Naive B cell (primary cell): ENCODE data around the gene ANO6. TPM values are rescaled to one million over a fixed set of nuclear protein-coding genes. Genes with fewer than 3 reads are reported as not detected.
A peak's percentile ranks its signal among the peaks of the same experiment; 100 is the strongest.

Source experiments
- ATAC-seq, 2 donors: fragments of 150-1000 bp; cut with Tn5 transposase; 2 replicates each; pipeline ENCODE4 v1.10.0; 2021; ENCODE audit warnings: low read depth in 2 of 2, mild to moderate bottlenecking in 2 of 2, moderate library complexity in 2 of 2
- DNase-seq: peaks from one replicate; pipeline ENCODE4 v3.0.0; 2022
- H3K27ac Mint-ChIP-seq, 6 donors: one replicate each; pipeline ENCODE4 v1.8.0; 2020 to 2022; ENCODE audit warnings: mild to moderate bottlenecking in 6 of 6, mixed read lengths in 6 of 6, moderate library complexity in 5 of 6, inconsistent platforms in 2 of 6
- H3K27me3 Mint-ChIP-seq, 3 donors: one replicate each; pipeline ENCODE4 v1.8.0; 2021 to 2022; ENCODE audit warnings: mixed read lengths in 3 of 3, mild to moderate bottlenecking in 1 of 3
- H3K36me3 Mint-ChIP-seq, 2 donors: one replicate each; pipeline ENCODE4 v1.8.0; 2020 to 2022; ENCODE audit warnings: mixed read lengths in 2 of 2, inconsistent platforms in 1 of 2, mild to moderate bottlenecking in 1 of 2
- H3K4me1 Mint-ChIP-seq, 3 donors: one replicate each; pipeline ENCODE4 v1.8.0; 2020 to 2022; ENCODE audit warnings: mixed read lengths in 3 of 3, inconsistent platforms in 1 of 3, mild to moderate bottlenecking in 1 of 3, moderate library complexity in 1 of 3
- H3K4me3 Mint-ChIP-seq, 8 donors: one replicate each; pipeline ENCODE4 v1.8.0; 2020 to 2022; ENCODE audit warnings: mild to moderate bottlenecking in 8 of 8, mixed read lengths in 8 of 8, moderate library complexity in 8 of 8, inconsistent platforms in 2 of 8
- H3K9me3 Mint-ChIP-seq, 7 donors: one replicate each; pipeline ENCODE4 v1.8.0; 2020 to 2022; ENCODE audit warnings: mixed read lengths in 7 of 7, mild to moderate bottlenecking in 5 of 7, inconsistent platforms in 2 of 7, moderate library complexity in 1 of 7
- polyA plus RNA-seq, 6 donors: library from polyadenylated mRNA; unstranded; fragments of 300-500 nt; fragmentation: Illumina TruSeq; gene quantifications; one replicate each; pipeline ENCODE4 v1.2.3, GENCODE V29; 2021; ENCODE audit warnings: low read depth in 6 of 6

ANO6 gene
- polyA plus RNA-seq, 6 donors from 2014 or later = 13.8 to 26.9 (median 19.3) TPM

DNA sequence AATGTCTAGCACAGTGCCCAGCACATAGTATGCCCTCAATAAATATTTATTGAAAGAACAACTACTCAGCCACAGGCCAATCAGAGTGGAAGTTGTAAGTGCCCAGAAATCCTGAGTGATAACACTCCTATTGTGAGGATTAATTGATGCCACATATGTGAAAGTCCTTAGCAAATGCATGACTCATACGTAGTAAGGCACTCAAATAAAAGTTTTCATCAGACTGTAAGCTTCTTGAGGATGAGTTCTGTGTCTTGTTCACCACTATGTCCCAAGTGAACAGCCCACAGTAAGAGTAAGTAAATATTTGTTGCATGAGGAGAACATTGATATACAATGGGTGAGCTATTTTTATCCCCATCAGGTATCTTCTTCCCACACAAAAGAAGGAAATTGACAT lies 24.7 kb upstream of the ANO6 start:
- ATAC-seq = no peak
- peaks cover 0 to 12% (median 3%) of the 10 kb centered on the region in 3 donors for H3K4me1 Mint-ChIP-seq
- H3K9me3 Mint-ChIP-seq = no peaks in the 10 kb centered on the region
- H3K36me3 Mint-ChIP-seq = peaks cover 8 to 22% of the 10 kb centered on the region in 2 donors
- H3K27me3 Mint-ChIP-seq = no peaks in the 10 kb centered on the region
- no peak overlapping the region for H3K4me3 Mint-ChIP-seq
- no peak overlapping the region for H3K27ac Mint-ChIP-seq
- no peak for DNase-seq

DNA sequence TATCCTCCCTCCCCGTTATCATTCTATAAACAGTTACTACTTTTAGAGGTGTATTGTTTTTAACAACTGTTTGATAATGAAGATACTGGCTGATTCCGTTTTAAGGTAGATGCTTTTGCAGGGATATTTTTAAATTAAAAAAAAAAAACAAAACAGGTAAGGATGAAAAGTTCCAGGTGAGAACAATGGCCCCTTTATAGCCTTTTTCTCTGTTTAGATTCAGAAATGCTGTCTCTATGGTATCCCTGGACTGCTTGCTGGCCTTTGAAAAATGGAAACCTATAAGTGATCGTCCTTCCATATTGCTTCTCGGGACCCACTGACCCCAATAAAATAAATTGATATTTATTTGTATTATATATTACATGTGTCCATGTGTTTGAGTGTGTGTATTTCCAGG lies 23.2 kb upstream of the ANO6 start:
- Mint-ChIP-seq H3K27me3 (no peaks in the 10 kb centered on the region), H3K9me3 (no peaks in the 10 kb centered on the region), H3K4me1 (peaks cover 0 to 12% (median 0%) of the 10 kb centered on the region in 3 donors), H3K36me3 (peaks cover 8 to 22% of the 10 kb centered on the region in 2 donors), H3K4me3 (no peak overlapping the region), H3K27ac (no peak overlapping the region)
- no peak for DNase-seq
- no peak for ATAC-seq

DNA sequence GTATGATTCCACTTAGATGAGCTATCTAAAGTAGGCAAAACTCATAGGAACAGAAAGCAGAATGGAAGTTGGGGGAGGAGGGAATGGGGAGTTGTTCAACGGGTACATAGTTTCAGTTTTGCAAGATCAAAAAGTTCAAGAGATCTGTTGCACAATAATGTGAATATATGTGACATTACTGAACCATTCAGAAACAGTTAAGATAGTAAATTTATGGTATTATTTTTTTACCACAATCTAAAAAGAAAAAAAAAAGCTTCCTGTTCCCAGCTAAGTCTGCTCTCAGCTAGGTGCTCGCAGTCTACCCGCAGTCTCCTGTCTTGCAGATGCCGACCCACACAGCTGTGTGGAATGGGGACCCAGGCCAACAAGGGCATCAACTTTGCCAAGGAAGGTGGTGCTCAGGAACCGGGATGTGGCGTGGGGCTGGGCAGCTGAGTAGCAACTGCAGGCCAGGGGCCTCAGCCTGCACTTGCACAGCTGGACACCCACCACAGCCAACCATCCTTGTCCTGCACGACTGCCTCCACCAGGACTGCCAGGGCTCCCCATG lies 15.3 kb upstream of the ANO6 start:
- ATAC-seq = no peak
- H3K4me1 Mint-ChIP-seq = peaks cover 9 to 10% (median 10%) of the 10 kb centered on the region in 3 donors
- H3K4me3 Mint-ChIP-seq = no peak overlapping the region
- no peak for DNase-seq
- H3K27me3 Mint-ChIP-seq = no peaks in the 10 kb centered on the region
- no peak overlapping the region for H3K27ac Mint-ChIP-seq
- no peaks in the 10 kb centered on the region for H3K9me3 Mint-ChIP-seq
- H3K36me3 Mint-ChIP-seq = peaks cover 0 to 15% of the 10 kb centered on the region in 2 donors

DNA sequence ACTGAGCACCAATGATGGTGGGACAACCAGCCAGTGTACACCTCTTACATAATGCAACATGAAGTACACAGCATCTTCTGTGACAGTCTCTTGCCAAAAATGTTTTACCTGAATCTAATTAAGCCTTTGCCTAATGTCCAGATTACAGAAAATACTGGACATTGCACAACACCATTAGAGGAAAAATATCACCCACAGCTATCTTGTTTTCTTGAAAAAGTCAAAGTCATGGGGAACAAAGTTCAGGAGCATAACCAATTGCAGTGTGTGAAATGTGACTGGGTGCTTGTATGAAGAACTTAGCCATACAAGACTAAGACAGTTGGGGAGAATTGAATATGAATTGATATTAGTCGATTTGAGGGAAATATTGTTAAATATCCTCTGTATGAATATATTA lies 12.1 kb upstream of the ANO6 start:
- H3K4me3 Mint-ChIP-seq = no peak overlapping the region

DNA sequence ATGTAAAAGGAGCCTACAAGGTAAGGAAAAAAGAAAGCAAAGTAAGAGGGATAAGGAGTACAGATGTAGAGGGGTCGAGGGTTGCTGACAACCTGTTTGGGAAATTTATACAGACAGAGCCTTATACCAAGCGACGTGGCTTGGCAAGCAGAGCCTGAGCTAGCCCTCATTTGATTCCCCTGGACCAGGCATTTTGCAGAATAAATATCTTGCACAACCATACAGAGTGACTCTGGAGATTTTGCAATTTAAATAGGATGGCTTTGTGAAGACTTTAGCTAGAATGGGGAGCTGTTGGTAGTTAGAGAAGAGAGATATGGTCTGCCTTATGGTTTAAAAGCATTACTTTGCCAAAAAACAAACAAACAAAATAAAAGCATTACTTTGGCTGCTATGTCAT lies 11.1 kb upstream of the ANO6 start:
- Mint-ChIP-seq H3K27ac (no peak overlapping the region), H3K4me3 (no peak overlapping the region), H3K4me1 (peaks cover 15 to 18% (median 17%) of the 10 kb centered on the region in 3 donors), H3K9me3 (no peaks in the 10 kb centered on the region), H3K27me3 (peaks cover 0 to 1% (median 0%) of the 10 kb centered on the region in 3 donors), H3K36me3 (peaks cover 0 to 5% of the 10 kb centered on the region in 2 donors)
- DNase-seq (no peak), ATAC-seq (no peak)

More for the DNA sequence above, 12.1 kb upstream of the ANO6 start:
- ATAC-seq (no peak), DNase-seq (no peak)
- H3K4me1 Mint-ChIP-seq = peaks cover 9 to 14% (median 10%) of the 10 kb centered on the region in 3 donors
- H3K27me3 Mint-ChIP-seq = no peaks in the 10 kb centered on the region
- peaks cover 0 to 10% of the 10 kb centered on the region in 2 donors for H3K36me3 Mint-ChIP-seq
- H3K9me3 Mint-ChIP-seq = no peaks in the 10 kb centered on the region
- H3K27ac Mint-ChIP-seq = no peak overlapping the region

DNA sequence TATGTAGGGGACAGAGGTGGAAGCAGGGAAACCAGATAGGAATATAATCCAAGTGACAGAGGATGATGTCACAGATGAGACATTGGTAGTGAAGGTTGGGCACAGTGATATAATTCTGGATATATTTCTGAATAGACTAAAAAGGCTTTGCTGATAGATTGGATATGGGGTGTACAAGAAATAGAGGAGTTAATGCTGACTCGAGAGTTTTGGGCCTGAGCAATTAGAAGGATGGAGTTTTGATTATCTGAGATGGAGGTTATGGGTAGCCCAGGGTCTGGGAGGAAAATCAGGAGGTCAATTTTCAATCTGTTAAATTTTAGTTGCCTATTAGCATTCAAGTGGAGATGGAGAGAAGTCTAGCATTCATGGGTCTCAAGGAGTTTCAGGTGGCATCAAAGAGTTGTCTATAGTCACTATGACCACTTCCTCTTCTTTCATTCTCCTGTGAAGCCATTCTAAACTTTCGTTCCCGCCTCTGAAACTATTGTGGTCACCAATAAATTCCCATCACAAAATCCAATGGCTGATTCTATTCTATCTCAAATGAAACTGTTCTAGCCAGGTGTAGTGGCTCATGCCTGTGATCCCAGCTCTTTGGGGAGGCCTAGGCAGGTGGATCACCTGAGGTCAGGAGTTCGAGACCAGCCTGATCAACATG lies 10.6 kb upstream of the ANO6 start:
- Mint-ChIP-seq H3K27ac (no peak overlapping the region), H3K9me3 (no peaks in the 10 kb centered on the region), H3K4me3 (no peak overlapping the region), H3K27me3 (peaks cover 0 to 3% (median 0%) of the 10 kb centered on the region in 3 donors), H3K36me3 (peaks cover 0 to 4% of the 10 kb centered on the region in 2 donors), H3K4me1 (peaks cover 13 to 21% (median 17%) of the 10 kb centered on the region in 3 donors)
- no peak for DNase-seq
- ATAC-seq = peak; percentile 56 to 59

DNA sequence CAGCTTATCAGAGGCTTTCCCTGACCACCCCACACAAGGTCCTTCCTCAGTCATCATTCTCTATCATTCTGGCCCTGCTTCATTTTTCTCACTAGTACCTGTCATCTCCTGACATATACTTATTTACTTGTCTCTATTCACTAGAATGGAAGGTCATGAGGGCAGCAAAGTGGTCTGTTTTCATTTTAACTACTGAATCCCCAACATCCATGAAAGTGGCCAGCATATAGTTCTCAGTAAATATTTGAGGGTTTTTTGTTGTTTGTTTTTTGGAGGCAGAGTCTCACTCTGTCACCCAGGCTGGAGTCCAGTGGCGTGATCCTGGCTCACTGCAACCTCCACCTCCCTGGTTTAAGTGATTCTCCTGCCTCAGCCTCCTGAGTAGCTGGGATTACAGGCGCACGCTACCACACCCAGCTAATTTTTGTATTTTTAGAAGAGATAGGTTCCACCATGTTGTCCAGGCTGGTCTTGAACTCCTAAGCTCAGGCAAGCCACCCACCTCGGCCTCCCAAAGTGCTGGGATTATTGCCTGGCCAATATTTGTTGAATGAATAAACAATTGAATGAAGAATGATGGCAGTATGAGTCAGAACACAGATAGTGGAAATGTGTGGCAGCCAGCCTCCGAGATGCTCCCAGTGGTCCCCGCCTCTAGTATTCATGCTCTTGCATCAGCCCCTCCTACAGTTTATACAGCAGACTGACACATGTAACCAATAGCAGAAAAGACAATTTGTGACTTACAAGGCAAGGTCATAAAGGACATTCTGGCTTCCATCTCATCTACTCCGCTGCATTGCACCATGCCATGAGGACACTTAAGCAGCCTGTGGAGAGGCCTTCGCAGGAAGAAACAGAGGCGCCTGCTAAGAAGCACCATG lies 7.0 kb upstream of the ANO6 start:
- peak overlapping the region in 2 of 6 donors; percentile 40 to 54 for H3K27ac Mint-ChIP-seq
- H3K4me3 Mint-ChIP-seq = no peak overlapping the region
- H3K36me3 Mint-ChIP-seq = no peaks in the 10 kb centered on the region
- H3K4me1 Mint-ChIP-seq = peaks cover 14 to 19% (median 18%) of the 10 kb centered on the region in 3 donors
- no peak for DNase-seq
- peaks cover 0 to 3% (median 0%) of the 10 kb centered on the region in 3 donors for H3K27me3 Mint-ChIP-seq
- ATAC-seq = no peak
- no peaks in the 10 kb centered on the region for H3K9me3 Mint-ChIP-seq

DNA sequence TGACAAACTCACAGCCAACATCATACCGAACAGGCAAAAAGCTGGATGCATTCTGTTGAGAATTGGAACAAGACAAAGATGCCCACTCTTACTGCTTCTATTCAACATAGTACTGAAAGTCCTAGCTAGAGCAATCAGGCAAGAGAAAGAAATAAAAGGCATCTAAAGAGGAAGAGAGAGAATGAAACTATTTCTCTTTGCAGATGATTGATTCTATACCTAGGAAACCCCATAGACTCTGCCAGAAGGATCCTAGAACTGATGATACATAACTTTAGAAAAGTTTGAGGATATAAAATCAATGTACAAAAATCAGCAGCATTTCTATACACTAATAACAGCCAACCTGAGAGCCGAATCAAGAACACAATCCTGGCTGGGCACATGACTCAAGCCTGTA lies 6.1 kb upstream of the ANO6 start:
- DNase-seq (no peak), ATAC-seq (peak; percentile 61 to 62)
- Mint-ChIP-seq H3K9me3 (no peaks in the 10 kb centered on the region), H3K27me3 (peaks cover 0 to 3% (median 0%) of the 10 kb centered on the region in 3 donors), H3K27ac (peak overlapping the region in 1 of 6 donors; percentile 73), H3K4me1 (peaks cover 21 to 29% (median 23%) of the 10 kb centered on the region in 3 donors), H3K36me3 (no peaks in the 10 kb centered on the region), H3K4me3 (peak overlapping the region in 2 of 8 donors; percentile 20 to 37)

DNA sequence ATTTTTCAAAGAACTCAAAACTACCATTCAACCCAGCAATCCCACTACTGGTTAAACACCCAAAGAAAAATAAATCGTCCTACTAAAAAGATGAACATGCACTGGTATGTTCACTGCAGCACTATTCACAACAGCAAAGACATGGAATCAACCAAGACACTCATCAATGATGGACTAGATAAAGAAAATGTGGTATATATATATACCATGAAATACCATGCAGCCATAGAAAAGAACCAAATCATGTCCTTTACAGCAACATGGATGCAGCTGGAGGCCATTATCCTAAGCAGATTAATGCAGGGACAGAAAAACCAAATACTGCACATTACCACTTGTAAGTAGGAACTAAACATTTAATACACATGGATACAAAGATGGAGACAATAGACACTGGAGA lies 3.8 kb upstream of the ANO6 start:
- no peak overlapping the region for H3K27ac Mint-ChIP-seq
- H3K9me3 Mint-ChIP-seq = no peaks in the 10 kb centered on the region
- ATAC-seq = no peak
- H3K27me3 Mint-ChIP-seq = peaks cover 0 to 3% (median 0%) of the 10 kb centered on the region in 3 donors
- H3K4me3 Mint-ChIP-seq = peak overlapping the region in 1 of 8 donors; percentile 31
- peaks cover 36 to 46% (median 38%) of the 10 kb centered on the region in 3 donors for H3K4me1 Mint-ChIP-seq
- H3K36me3 Mint-ChIP-seq = no peaks in the 10 kb centered on the region
- DNase-seq = no peak

DNA sequence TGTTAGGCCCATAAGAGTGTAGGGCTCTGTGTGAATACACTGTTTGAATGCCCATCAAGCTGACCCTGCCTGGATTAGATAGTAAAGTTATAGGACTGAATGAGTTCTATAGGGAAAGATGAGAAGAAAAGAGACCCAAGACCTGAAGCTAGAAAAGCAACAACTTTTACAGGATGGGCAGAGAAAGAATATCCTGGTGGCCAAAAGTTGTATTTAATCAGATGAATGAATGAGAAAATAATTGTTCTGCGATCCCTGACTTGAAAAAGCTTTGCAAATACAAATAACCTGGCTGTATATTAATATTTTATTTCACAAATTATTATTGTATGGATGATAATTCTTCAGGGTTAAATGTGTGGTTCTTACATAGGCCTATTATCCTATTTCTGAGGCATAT lies 2.8 kb upstream of the ANO6 start:
- DNase-seq = no peak
- Mint-ChIP-seq H3K4me3 (peak overlapping the region in 1 of 8 donors; percentile 98), H3K4me1 (peaks cover 37 to 57% (median 42%) of the 10 kb centered on the region in 3 donors), H3K27ac (peak overlapping the region in 1 of 6 donors; percentile 49), H3K36me3 (no peaks in the 10 kb centered on the region), H3K9me3 (no peaks in the 10 kb centered on the region), H3K27me3 (peaks cover 0 to 3% (median 0%) of the 10 kb centered on the region in 3 donors)
- ATAC-seq = no peak

DNA sequence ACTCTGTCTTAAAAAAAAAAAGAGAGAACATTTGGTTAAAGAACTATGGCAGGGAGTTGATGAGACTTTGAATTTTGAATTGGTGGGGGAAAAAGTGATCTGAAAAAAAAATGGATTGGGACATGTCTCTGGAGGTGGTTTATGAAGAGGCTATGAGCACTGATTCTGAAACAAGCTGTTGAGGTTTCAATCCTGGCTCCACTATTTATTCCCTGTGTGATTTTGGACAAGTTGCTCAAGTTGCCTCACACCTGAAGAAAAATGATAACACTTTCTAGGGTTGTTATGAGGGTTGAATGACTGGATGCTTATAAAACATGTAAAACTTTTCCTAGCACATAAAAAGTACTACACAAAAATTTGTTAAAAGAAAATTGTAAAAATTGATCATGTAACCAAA lies 1.8 kb upstream of the ANO6 start:
- H3K4me1 Mint-ChIP-seq = peaks cover 33 to 61% (median 44%) of the 10 kb centered on the region in 3 donors
- no peak for ATAC-seq
- no peak for DNase-seq
- H3K4me3 Mint-ChIP-seq = peak overlapping the region in 5 of 8 donors; percentile 27 to 98 (median 82)
- H3K36me3 Mint-ChIP-seq = no peaks in the 10 kb centered on the region
- H3K9me3 Mint-ChIP-seq = no peaks in the 10 kb centered on the region
- H3K27ac Mint-ChIP-seq = peak overlapping the region in 1 of 6 donors; percentile 79
- H3K27me3 Mint-ChIP-seq = peaks cover 0 to 3% (median 0%) of the 10 kb centered on the region in 3 donors

DNA sequence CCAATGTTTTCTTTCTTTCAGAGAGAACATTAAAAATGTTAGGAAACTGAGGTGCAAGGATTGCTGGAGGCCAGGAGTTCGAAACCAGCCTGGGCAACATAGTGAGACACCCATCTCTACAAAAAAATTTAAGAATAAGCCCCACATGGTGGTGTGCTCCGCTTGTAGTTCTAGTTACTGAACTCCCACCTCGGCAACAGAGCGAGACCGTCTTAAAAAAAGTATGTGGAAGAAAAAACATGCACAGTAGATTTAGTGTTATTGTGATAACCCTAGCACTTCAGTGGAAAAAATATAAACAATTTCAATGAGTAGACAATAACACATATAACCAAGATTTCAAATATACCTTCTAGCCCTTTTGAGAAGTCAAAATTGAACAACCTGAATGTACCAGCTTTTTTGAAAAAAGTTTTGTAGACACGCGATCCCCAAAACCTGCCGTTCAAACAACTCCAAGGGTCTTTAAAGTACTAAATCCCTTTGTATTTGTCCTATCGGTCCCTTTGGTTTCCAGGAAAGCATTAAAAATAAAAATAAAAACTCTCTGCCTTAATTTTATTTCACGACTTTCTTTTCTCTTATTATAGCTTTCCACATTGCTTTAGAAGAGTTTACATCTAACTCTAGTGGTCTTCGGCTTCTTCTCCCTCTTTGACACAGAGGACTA lies 1.0 kb upstream of the ANO6 start:
- ATAC-seq = no peak

More for the DNA sequence above, 1.0 kb upstream of the ANO6 start:
- Mint-ChIP-seq H3K9me3 (no peaks in the 10 kb centered on the region), H3K4me3 (peak overlapping the region; percentile 91 to 99 (median 98)), H3K27me3 (peaks cover 0 to under 1% (median 0%) of the 10 kb centered on the region in 3 donors), H3K36me3 (no peaks in the 10 kb centered on the region), H3K27ac (peak overlapping the region; percentile 3 to 96 (median 88)), H3K4me1 (peaks cover 30 to 53% (median 36%) of the 10 kb centered on the region in 3 donors)
- no peak for DNase-seq
